Measurements from ENCODE around the gene ZNF581.

GRCh38 chr19:55688422-55689218 is 45.2 kb downstream of the ZNF581 start:
- no peak for TF ChIP-seq CTCF (conservative IDR thresholded peaks at IDR 0.05 in 1 of 2, IDR thresholded peaks at IDR 0.05 in 1 of 2; ENCODE audit: extremely low read depth in 1 of 2, insufficient read depth in 1 of 2, low read depth in 1 of 2, low read length in 2 of 2)
- TF ChIP-seq EZH2 (IDR thresholded peaks at IDR 0.05; ENCODE audit: borderline replicate concordance, low read length) = no peak
